Activated T-cell treated with anti-CD3 and anti-CD28 coated beads for 4 hours (primary cell): ENCODE measurements around the gene IL33.

ENCODE experiments used
- DNase-seq: peaks from one replicate; pipeline ENCODE4 v3.0.0-alpha.2; 2020

The IL33 gene

DNA sequence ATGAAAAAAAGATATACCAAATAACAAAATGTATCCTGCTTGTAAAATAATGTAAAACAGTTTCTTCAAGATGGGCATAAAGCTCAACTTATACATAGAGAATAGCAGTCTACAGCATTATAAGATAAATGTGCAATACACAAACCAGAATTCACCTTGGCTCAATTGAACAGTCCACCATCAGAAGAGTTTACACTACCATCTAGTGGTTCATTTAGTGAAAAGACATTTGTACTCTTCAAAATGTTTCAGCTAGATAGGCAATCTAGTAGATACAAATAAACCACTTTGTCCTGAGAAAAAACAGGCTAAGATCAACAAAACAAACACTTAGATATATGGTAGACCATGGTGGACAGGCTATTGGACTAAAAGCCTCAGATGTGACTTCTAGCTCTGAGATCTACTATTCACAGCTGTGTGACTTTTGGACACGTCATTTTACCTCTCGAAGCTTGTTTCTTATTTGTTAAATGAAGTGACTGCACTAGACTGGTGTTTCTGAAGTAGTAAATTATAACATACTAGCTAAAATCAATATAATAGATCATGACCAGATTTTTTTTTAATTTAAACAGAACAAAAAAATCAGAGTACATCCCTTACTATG lies 90.5 kb downstream of the IL33 start:
- DNase-seq: no peak
